NT2/D1 (cell line): ENCODE measurements around the gene HOXD8.

Experiments
- SUZ12 ChIP-seq: IDR thresholded peaks from 2 replicates; pipeline ENCODE4 v1.6.1; 2011; ENCODE audit not compliant: insufficient read length, insufficient read depth; ENCODE audit errors: extremely low read depth
- YY1 ChIP-seq: IDR thresholded peaks from 2 replicates; pipeline ENCODE4 v1.6.1; 2011; ENCODE audit not compliant: insufficient read length, insufficient read depth
- ZNF274 ChIP-seq: IDR thresholded peaks from 2 replicates; pipeline ENCODE4 v1.6.1; 2011; ENCODE audit warnings: mild to moderate bottlenecking, low read depth, low read length

DNA sequence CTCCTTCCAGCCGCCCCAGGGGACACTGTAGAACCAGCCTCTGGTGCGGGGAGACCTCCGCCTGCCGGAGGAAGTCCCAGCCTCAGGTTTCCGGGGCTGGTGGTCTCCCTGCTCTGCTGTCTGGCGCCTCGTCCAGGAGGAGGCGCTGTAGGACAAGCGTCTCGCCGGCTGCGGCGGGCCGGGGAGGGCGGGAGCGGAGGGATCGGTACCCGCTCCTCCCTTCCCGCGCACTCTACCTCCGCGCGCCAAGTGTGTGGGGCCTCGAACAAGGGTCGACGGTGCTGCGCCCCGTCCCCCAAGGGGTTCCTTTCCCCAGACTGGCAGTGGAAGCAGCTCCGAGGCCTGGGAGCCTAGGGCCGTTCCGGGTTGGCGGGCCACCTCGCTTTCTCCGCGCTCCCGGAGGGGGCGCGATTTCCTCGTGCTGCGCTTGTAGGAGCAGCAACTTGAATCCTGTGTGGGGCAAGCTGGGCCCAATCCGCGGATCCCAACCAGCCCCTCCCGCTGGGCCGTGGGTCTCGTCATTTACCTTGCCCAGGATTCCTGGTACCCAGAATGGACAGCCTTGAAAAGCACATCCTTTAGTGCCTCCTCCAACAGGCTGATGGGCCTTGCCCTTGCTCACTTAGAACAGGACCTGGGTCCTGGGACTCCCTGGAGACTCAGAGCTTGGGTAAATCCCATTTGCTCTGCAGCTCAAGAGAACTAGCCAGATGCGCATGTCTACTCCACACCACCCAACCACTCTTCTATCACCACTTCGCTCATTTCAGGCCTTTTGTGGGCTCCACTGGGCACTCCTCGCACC lies 11.2 kb downstream of the HOXD8 start:
- TF ChIP-seq YY1, result no peak
- TF ChIP-seq ZNF274, result no peak
- TF ChIP-seq SUZ12, result no peak
